Right cardiac atrium (tissue), 5 donors: ENCODE measurements around the gene PDE9A. TPM values are rescaled to one million over a fixed set of nuclear protein-coding genes. Genes with fewer than 3 reads are reported as not detected.

Experiments
- ATAC-seq, 2 donors: fragments of 200-7000 bp; cut with Tn5 transposase; one replicate each; pipeline versions ENCODE4 v1.8.0 to v1.9.1; 2020; ENCODE audit warnings: moderate library complexity in 2 of 2, mild to moderate bottlenecking in 1 of 2
- DNase-seq, 3 donors: peaks; one replicate each; pipeline ENCODE4 v3.0.0-alpha.2; 2020
- H3K27ac ChIP-seq: one replicate; pipeline ENCODE4 v1.5.1; 2013; ENCODE audit warnings: mild to moderate bottlenecking, low read length, control low read depth, moderate library complexity
- H3K27me3 ChIP-seq: one replicate; pipeline ENCODE4 v1.6.1; 2013; ENCODE audit not compliant: control insufficient read depth, insufficient read depth
- H3K4me1 ChIP-seq: one replicate; pipeline ENCODE4 v1.6.1; 2013; ENCODE audit warnings: low read length; ENCODE audit not compliant: control insufficient read depth, insufficient read depth
- H3K4me3 ChIP-seq: one replicate; pipeline ENCODE4 v1.5.1; 2013; ENCODE audit warnings: low read length, control low read depth
- H3K9me3 ChIP-seq: one replicate; pipeline ENCODE4 v1.6.1; 2013; ENCODE audit warnings: low read length; ENCODE audit not compliant: control insufficient read depth
- WGBS: extraction: QIAGEN DNeasy Blood & Tissue Kit; methylation state at CpG from one replicate; pipeline ENCODE4 v1.1.7; 2013; 5-methylcytosine and 5-hydroxymethylcytosine counted together
- intact Hi-C, 4 donors: fragments of 100-400 bp; cut with DNase I; formaldehyde crosslinking; loops; one replicate each; pipeline versions ENCODE4 v1.11.0 to v1.14.0; 2022 to 2023
- polyA plus RNA-seq: library from polyadenylated mRNA; stranded (reverse); fragments of 200-250 nt; gene quantifications from one replicate; pipeline ENCODE4 v1.2.3, GENCODE V29; 2013
- total RNA-seq, 4 donors: library from RNA; stranded (reverse); fragmentation: NEBNext Ultra II Directional; extraction: Animal tissue kit (Norgen Biotek cat#: 25700); gene quantifications; one replicate each; pipeline ENCODE4 v1.2.1, GENCODE V29; 2021
- donor health status: healthy with polysubstance abuse.
- donor health status: DM: no; HTN: yes; CAD: no.
- donor health status: DM: no; HTN: no; CAD: no.
- donor health status: DM: no; HTN: yes; CAD: no; lungs with severe emphysema.
- donor health status: DM: yes; HTN: yes; CAD: no.

PDE9A gene
- total and polyA plus RNA-seq, 5 donors: 1.5 to 4.1 (median 2.5) TPM

- no peak overlapping the region for H3K27ac ChIP-seq
- ATAC-seq (no peak), DNase-seq (no peak)
- H3K4me3 ChIP-seq: no peak overlapping the region
- H3K4me1 ChIP-seq: peaks cover 17% of the 10 kb centered on the region
- H3K27me3 ChIP-seq: no peaks in the 10 kb centered on the region
- intact Hi-C loops: no loop called here
- H3K9me3 ChIP-seq: no peaks in the 10 kb centered on the region
- WGBS: 88% methylated on average over 11 of the region's 11 CpGs
Observed at GRCh38 chr21:42722153-42722552, 68.7 kb downstream of the PDE9A start.

DNA sequence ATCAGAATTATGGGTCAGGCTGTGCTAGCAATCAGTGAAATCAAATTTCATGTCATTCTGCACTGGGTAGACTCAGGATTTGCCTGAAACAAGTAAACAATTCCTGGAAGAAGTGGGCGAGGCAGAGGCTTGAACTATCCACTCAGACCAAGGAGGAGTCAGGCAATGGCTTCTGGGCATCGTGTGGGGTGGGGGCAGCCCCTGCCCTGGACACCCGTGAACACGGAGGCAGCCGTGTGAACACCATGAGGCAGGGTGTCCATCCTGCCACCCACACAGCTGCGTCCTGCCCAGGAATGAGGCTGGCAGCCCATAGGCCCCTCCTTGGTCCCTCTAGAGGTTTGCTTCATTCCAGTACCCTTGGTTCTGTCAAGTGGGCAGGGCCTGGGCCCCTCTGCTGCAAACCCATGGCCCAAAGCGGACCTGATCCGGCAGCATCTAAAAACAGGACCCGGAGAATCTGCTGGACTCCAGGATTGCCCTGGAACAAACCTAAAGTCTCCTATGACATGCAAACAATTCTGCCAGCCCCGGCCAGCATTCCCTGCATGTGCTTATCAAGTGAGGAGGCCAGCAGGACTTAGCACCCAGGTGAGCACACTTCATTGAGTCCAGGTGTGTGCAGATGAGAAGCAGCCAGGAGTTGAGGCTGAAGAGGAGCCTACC, 69.5 kb downstream of the PDE9A start:
- intact Hi-C loops: no loop called here
- ATAC-seq: peak in 1 of 2 donors; percentile 30
- no peaks in the 10 kb centered on the region for H3K27me3 ChIP-seq
- no peaks in the 10 kb centered on the region for H3K9me3 ChIP-seq
- peaks cover 17% of the 10 kb centered on the region for H3K4me1 ChIP-seq
- peak in 1 of 3 donors; percentile 42 for DNase-seq
- H3K27ac ChIP-seq: no peak overlapping the region
- no peak overlapping the region for H3K4me3 ChIP-seq
- WGBS: 76% methylated on average over 10 of the region's 10 CpGs

DNA sequence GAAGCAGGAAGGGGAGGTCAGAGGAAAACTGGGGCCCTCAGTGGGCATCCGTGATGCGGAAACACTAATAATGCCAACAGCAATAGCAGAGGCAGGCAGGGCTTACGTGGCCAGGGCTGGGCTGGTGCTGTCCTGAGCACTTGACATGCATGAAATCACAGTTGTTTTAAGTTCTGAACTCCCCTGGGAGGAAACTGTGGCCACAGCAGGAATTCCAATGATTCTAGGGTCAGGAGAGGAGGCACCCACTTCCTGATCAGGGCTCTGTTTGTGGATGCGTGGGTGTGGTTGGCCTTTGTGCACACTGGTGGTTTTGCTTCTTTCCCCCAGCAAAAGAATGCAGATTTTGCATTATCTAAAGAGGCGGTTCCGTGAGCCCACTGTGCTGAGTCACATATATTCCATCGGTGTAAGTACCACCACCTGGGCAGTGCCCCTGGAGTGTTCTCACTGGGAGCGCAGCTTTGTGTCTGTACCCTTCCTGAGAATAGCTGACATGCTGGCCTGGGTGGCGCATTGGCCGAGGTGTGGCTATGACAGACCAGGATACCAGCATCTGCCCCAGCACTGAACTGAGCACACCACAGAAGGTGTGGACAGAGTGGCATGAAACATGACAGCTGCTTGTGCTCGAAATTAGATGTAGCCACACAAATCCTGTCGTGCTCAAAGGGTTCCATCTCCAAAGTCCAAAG, 71.0 kb downstream of the PDE9A start:
- peak overlapping the region; percentile 82 for H3K27ac ChIP-seq
- 60% methylated on average over 12 of the region's 12 CpGs for WGBS
- intact Hi-C loops: no loop called here

DNA sequence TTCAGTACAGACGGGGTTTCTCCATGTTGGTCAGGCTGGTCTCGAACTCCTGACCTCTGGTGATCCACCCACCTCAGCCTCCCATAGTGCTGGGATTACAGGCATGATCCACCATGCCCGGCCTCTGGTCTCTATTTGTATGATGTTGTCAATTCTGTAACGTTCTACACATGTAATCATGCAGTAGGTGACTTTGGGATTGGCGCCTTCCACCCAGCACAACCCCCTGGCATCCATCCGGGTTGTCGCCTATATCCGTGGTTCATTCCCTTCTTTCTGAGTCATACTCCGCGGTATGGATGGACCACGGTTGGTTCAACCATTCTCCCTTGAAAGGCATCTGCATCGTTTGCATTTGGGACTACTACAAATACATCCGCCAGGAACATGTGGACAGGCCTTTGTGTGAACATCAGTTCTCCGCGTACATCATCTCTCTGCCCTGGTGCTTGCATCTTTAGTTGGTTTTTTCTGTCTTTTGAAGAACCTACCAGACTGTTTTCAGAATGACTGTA, 72.1 kb downstream of the PDE9A start:
- no peaks in the 10 kb centered on the region for H3K27me3 ChIP-seq
- ATAC-seq (no peak), DNase-seq (no peak)
- WGBS: 98% methylated on average over 15 of the region's 15 CpGs
- intact Hi-C loops: no loop called here
- H3K4me3 ChIP-seq: no peak overlapping the region
- H3K27ac ChIP-seq: no peak overlapping the region
- no peaks in the 10 kb centered on the region for H3K9me3 ChIP-seq
- H3K4me1 ChIP-seq: peaks cover 17% of the 10 kb centered on the region

More for the DNA sequence above, 71.0 kb downstream of the PDE9A start:
- DNase-seq: peak in 2 of 3 donors; percentile 24 to 62
- Histone ChIP-seq H3K27me3 (no peaks in the 10 kb centered on the region), H3K4me1 (peaks cover 17% of the 10 kb centered on the region), H3K4me3 (no peak overlapping the region), H3K9me3 (no peaks in the 10 kb centered on the region)
- ATAC-seq: peak; percentile 72 to 90

- no peaks in the 10 kb centered on the region for H3K27me3 ChIP-seq
- intact Hi-C loops: no loop called here
- H3K27ac ChIP-seq: no peak overlapping the region
- H3K4me1 ChIP-seq: no peaks in the 10 kb centered on the region
- DNase-seq (no peak), ATAC-seq (peak in 1 of 2 donors; percentile 63)
- WGBS: 82% methylated on average over 19 of the region's 19 CpGs
- H3K9me3 ChIP-seq: no peaks in the 10 kb centered on the region
- H3K4me3 ChIP-seq: no peak overlapping the region
Observed at GRCh38 chr21:42731264-42732032, 78.0 kb downstream of the PDE9A start.

DNA sequence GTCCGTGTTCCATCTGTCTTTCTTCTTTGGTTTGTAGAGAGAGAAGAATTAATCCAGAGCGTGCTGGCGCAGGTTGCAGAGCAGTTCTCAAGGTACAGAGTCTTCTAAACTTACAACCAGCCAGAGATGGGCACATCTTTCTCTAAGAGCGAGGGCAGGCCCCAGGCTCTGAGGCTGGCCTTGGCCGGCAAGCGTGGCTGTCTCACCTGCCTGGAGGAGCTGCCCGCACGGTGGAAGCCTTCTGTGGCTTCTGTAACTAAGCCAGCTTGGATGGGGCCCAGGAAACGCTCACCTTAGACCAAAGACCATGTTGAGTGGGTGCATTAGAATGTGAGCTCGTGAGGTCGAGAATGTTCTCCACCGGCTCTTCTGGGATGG, 78.6 kb downstream of the PDE9A start:
- no peak overlapping the region for H3K4me3 ChIP-seq
- H3K9me3 ChIP-seq: no peaks in the 10 kb centered on the region
- no peak for ATAC-seq
- no peak for DNase-seq
- WGBS: 98% methylated on average over 12 of the region's 12 CpGs
- H3K4me1 ChIP-seq: no peaks in the 10 kb centered on the region
- H3K27ac ChIP-seq: no peak overlapping the region
- intact Hi-C loops: no loop called here
- H3K27me3 ChIP-seq: no peaks in the 10 kb centered on the region

DNA sequence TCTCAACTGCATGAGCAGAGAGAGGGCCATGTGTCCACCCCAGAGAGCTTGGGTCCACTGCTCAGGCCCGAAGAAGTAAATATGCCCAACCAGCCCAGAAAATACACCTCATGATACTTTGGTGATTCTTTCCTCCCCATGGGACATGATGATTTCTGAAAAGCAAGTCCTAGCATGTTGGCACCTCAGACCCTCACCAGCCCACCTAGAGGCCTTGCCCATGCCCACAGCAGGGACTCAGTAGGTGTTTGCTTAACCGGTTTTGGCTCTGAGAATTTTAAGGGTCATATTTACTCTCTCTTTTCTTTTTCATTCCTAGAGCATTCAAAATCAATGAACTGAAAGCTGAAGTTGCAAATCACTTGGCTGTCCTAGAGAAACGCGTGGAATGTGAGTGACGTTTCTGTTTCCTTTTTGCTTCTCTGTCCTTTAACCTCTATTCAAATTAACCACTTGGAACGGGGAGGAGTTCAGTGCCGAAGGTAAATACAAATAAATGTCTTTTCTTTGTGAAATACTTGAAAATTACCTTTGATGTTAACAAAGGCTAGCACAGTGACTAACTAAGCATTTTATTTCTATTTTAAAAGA, 79.7 kb downstream of the PDE9A start:
- peaks cover 1% of the 10 kb centered on the region for H3K4me1 ChIP-seq
- ATAC-seq (no peak), DNase-seq (no peak)
- no peak overlapping the region for H3K27ac ChIP-seq
- 81% methylated on average over 7 of the region's 7 CpGs for WGBS
- H3K27me3 ChIP-seq: no peaks in the 10 kb centered on the region
- intact Hi-C loops: no loop called here
- H3K4me3 ChIP-seq: no peak overlapping the region
- H3K9me3 ChIP-seq: no peaks in the 10 kb centered on the region

DNA sequence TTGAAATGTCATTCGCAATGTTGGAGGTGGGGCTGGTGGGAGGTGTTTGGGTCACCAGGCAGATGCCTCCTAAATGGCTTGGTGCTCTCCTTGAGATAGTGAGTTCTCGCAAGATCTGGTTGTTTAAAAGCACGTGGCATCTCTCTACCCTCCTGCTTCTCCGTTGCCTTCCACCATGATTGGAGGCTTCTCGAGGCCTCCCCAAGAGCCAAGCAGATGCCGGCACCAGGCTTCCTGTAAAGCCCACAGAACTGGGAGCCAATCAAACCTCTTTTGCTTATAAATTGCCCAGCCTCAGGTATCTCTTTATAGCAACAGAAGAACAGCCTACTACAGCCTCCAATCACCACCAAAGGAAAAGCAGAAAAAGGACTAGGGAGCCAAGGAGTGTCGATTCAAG, 80.5 kb downstream of the PDE9A start:
- peaks cover 5% of the 10 kb centered on the region for H3K4me1 ChIP-seq
- H3K4me3 ChIP-seq: no peak overlapping the region
- WGBS: 94% methylated on average over 7 of the region's 7 CpGs
- no peak overlapping the region for H3K27ac ChIP-seq
- ATAC-seq: no peak
- intact Hi-C loops: no loop called here
- H3K9me3 ChIP-seq: no peaks in the 10 kb centered on the region
- no peak for DNase-seq
- no peaks in the 10 kb centered on the region for H3K27me3 ChIP-seq

- no peak overlapping the region for H3K4me3 ChIP-seq
- H3K9me3 ChIP-seq: no peaks in the 10 kb centered on the region
- H3K27ac ChIP-seq: no peak overlapping the region
- no peaks in the 10 kb centered on the region for H3K27me3 ChIP-seq
- ATAC-seq (no peak), DNase-seq (no peak)
- WGBS: 88% methylated on average over 7 of the region's 7 CpGs
- intact Hi-C loops: no loop called here
- peaks cover 5% of the 10 kb centered on the region for H3K4me1 ChIP-seq
Observed at GRCh38 chr21:42734323-42734971, 81.0 kb downstream of the PDE9A start.

DNA sequence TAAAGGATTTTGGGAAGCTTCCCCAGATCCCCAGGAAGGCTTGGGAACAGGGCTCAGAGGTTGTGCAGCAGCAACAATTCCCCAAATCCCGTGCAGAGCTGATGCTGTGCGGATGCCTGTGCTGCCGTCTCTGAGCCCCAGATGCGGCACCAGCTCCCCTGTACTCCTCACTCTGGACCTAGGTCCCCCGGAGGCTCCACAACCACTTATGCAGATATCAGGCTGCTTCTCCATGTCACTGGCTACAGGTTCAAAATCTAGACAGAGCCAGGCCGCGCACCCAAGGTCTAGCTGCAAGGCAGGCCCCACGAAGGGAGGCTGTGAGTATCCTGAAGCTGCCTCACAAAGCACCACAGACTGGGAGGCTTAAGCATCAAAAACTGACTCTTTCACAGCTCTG, 81.6 kb downstream of the PDE9A start:
- no peak for DNase-seq
- intact Hi-C loops: no loop called here
- no peaks in the 10 kb centered on the region for H3K9me3 ChIP-seq

More for the DNA sequence above, 81.6 kb downstream of the PDE9A start:
- no peak for ATAC-seq
- WGBS: 96% methylated on average over 8 of the region's 8 CpGs
- Histone ChIP-seq H3K4me1 (peaks cover 5% of the 10 kb centered on the region), H3K27ac (no peak overlapping the region), H3K4me3 (no peak overlapping the region), H3K27me3 (no peaks in the 10 kb centered on the region)
